Stimulated activated CD4-positive, alpha-beta T cell treated with anti-CD3 and anti-CD28 coated beads, Interleukin-12 subunit alpha, Interleukin-12 subunit beta, amount 100 ng/mL, for 48 hours (primary cell): ENCODE measurements around the gene SLC22A31.
A peak's percentile ranks its signal among the peaks of the same experiment; 100 is the strongest.

Experiments used
- DNase-seq, 3 donors: peaks; one replicate each; pipeline ENCODE4 v3.0.0-alpha.2; 2020; ENCODE audit warnings: low read depth in 2 of 3, low spot score in 1 of 3

SLC22A31 gene

DNA sequence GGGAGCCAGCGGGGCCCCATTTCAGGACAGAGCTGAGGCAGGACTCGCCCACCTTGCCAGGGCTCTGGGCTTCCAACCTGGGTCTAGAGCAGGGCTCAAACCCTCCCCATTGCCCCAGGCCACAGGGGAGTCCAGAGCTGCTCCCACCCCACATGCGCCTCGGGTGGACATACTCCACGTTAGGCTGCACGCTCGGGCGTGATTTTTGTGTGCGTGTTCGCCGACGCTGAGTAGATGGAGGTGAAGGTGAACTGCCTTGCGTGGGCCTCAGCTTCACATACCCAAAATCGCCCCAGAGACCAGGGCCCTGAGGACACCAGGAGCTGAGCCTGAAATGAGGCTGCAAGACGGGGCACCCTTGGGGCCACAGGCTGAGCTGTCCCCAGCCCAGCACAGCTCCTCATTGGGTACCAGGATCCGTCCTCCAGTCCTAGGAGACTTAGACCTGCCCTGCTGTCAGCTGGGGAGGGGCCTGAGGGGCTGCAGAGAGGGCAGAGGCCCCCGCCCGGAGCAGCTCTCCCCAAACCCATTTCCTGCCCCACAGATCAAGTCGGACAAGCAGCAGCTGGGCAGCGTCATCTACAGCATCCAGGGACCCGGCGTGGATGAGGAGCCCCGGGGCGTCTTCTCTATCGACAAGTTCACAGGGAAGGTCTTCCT lies 20.6 kb downstream of the SLC22A31 start:
- no peak for DNase-seq

DNA sequence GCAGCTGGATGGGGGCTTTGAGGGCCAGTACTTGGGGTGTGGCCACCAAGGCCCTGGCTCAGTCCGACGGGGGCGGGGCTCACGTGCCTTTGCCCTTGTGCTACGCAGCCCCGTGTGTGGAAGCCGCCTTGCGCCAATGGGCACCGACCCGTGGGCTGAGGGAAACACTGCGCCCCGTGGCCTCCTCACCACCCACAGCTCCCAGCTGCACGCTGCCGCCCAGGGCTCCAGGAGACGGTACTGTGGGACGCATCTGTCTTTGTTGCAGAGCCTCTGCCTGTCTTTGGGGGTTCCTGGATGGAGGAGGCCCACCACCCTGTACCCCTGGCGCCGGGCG lies 21.2 kb downstream of the SLC22A31 start:
- no peak for DNase-seq

DNA sequence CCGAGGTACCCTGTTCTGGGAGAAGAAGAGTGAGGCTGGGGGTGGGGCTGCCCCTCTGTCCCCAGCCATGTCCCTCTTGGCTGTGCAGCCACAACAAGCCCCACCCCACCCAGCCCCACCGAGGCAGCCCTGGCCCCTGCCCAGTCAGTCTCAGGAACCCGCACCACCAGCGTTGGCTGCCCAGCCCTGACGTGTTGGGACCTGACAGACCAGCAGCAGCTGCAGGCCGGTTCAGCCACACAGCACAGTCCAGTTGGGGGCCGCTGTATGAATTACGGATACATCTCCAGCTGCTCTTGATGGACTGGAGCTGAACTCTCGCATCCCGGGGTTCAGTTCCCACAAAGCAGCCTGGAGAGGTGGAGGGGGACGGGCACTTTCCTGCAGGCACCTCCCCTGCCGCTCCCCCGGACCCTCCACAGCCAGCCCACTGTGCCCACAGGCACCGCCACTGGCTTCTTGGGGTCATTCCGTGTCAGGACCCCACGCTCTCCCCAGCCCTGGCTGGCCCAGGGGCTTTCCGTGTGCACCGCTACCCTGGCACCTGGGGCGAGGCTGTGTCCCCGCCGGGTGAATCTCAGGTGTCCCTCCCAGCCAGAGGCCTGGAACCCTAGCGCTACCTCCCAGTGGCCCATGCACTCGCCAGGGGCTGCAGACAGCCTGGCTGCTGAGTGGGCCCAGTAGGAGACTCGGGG lies 21.7 kb downstream of the SLC22A31 start:
- DNase-seq, result no peak

DNA sequence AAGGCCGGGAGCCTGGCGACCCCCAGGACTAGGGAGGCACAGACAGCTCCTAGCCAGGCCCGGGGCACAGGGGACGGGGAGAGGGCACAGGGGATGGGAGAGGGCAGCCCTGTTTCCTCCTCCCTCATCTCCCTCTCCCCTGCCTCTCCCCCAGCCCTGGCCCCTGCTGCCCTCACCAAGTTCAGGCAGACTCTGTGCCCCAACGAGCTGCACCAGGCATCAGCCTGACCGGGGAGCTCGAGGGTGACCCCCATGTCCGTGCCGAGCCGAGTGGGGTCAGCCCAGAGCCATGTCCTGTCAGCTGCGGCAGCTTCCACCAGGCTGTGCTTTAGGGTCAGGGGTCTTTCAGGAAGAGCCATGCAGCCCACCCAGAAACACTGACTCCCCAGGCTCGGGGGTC lies 22.8 kb downstream of the SLC22A31 start:
- no peak for DNase-seq

DNA sequence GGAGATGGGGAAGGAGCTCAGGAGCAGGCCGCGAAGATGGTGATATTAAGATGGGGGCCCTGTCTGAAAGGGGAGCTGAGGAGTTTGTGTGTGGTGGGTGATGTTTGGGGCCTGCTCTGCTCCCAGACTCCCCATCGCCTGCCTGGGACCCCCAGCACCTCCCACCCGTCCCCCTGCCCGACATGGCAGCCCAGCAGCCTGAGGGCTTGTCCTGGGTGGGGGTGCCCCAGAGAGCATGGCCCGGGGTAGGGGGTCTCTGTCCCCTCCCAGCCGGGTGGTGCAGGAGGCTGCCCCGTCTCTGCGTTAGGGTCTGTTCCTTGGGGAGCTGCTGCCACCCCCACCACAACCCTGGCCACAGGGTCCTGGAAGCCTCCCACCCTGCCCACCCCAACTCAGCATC lies 23.6 kb downstream of the SLC22A31 start:
- DNase-seq, result no peak

DNA sequence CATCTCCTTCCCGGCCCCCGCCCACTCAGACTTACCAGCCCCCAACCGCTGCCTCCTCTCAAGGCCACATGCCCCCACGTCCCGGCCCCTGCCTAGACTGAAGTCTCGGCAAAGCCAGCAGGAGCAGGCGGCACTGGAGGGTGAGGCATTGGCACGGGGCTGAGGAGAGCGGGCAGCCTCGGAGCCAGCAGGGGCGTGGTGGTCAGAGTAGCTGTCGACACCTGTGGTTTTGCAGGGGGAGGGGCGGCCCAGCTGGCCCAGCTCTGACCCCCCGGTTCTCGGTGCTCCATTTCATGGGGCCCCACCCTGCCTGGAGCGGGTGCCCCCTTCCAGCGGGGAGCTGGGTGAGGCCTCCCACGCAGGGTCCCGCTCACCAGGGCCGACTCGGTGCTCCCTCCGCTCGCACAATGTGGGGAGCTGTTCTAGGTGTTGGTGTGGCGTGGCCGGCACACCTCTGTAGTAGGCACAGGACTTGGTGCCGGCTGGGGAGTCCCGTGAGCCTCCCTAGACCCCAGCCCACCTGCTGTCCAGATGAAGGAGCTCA lies 24.1 kb downstream of the SLC22A31 start:
- no peak for DNase-seq

DNA sequence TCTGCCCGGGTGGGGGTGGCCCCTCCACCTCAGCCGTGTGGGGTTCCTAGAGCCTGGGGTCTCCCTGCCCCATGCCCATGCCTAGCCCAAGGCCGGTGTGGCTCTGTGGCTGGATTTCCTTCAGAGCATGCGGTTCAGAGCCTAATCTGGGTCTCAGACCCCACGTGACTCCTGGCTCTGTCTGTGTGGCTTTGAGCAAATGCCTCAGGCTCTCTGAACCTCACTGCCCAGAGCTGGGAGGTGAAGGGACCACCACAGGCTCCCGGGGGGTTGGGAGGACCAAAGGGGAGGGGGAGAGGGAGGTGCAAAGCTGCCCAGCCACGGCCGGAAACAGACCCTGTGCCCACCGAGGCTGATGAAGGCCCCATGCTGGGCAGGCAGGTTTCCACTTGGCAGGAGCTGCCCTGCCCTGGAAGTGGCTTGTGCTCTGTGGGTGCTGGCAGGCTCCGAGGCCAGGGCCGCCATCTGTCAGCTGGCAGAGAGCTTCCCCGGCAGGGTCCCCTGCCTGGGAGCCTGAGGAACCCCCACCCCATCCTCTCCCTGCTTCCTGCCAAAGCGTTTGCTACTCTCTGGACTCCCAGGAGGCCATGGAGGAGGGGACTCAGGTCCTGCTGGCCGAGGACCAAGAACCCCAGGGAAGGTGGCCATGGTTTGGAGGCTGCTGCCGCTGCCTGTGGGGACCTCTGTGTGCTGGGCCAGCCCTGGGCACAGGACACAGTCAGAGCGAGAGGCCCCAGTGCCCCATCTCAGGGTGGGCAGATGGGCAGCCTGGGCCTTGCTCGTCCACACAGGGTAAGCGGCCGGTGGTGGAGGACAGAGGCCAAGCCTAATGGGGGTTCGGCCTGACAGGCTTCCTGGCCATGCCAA lies 24.8 kb downstream of the SLC22A31 start:
- no peak for DNase-seq

DNA sequence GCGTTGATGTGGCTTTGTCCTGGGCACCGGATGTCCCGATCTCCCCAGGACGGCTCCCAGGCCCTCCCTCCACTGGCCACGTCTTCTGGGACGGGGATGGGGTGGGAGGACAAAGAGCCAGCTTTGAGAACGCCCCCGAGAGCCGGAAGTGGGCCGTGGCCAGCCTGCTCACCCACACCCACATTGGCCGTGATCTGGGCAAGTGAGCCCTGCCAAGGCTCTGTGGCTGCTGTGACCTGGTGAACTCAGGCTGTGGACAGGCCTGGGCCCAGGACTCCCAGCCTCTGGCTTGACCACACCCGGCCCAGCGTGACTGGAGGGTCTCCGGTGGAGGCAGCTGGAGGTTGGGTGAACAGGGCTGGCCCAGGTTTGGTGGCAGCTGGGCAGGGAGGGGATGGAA lies 25.5 kb downstream of the SLC22A31 start:
- no peak for DNase-seq

DNA sequence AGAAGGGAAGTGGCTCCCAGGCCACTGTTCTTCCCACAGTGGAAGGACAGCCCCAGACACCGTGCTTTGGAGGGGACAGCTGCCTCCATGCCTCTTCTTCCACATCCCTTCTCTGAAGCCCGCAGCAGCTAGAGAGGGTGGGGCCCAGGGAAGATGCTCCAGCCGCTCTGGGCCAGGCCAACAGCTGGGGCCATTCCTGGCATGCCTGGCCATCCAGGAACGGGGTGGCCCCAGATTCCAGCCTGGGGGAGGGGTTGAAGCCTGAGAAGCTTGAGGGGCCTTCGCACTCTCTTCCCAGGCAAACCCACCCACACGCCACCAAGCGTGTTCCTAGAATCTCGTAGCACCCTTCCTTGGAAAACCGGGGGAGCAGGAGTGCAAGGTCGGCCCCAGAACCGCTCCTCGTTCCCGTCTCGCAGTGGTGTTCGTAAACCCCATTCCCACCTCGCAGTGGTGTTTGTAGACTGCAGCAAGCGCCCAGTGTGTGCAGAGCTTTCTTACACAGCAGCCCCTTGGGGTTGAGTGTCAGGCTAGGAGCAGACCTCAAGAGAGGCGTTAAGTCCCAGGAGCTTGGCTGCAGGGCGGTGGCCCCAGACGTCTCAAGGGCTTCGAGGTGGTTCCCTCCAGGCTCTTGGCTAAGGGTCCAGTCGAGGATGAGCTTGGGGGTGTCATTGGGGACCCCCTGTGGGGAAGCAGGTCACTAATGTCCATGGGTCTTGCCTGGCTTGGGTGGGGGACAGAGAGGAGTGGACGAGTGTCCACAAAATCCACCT lies 26.1 kb downstream of the SLC22A31 start:
- DNase-seq, result no peak

DNA sequence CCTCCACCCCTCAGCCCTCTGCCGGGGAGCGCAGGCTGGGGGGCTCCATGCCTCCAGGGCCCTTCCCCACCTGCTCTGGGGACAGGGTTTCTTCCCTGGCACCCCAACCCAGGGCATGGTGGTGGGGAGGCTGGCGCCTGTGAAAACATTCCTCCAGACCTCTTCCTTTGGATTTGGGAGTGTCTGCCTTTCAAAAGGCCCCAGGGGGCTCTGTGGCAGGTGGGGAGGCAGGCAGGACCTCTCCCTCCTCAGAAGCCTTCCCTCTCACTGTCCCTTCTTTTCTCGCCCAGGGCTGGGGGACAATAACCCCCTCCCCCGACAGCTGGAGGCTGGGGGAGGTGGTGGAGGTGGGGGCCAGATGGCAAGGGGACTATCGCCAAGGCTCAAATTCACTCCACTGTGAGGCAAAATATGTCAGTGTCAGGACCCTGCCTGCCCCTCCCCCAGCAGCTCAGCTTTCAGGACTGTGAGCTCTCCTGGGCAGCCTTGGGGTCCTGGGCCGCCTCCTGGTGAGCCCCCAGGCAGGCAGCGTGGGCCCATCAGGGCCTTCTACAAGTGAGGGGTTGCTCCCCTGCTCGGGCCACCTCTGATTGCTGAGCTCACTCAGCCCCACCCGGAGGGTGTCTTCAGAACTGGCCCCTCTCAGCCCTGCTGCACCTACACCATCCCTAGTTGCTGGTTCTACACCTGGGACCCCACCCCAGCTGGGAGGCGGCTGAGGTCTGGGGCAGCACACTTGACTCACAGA lies 27.0 kb downstream of the SLC22A31 start:
- DNase-seq, result no peak

DNA sequence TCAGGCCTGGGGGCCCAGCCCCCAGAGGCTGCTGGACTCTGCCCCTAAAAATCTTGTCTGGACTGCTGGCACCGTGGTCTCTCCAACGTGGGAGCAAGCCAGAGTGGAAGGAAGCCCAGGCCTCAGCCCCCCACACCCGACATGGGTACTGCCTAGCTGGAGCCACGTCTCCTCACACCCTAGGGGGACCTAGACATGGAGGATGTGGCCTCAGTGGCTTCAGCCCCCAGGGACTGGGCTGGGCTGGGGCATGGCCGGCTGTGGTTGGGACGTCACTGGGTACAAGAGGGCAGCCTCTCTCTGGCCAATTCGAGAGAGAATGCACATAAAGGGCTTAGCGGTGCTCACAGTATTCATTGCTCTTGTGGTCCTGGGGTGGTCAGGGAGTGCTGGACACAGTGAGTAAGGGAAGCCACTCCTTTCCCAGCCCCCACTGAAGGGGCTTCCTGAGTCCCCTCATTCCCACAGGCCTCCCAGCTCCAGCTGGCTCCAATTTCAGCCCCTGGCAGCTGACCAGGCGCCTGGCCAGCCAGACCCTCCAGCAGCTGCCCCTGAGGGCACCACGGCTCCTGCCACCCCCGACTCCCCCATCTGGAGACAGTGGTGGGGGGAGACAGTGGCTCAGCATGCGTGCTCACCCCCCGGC lies 27.7 kb downstream of the SLC22A31 start:
- DNase-seq, result no peak

DNA sequence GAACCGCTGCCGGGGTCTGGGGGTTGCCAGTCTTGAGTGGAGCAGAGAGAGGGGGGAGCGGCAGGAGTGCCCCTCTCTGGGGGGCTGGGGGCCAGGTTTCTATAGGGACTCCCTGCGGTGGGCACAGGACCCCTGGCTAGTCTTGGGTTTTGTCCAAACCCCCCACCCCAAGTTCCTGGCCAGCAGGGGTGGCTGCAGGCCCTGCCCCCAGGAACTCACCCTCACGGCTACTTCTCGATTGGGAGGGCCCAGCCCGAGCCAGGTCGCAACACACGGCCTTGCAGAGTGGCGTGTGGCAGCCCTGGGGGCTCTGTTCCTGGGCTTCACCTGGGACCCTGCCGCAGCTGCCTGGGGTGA lies 28.2 kb downstream of the SLC22A31 start:
- no peak for DNase-seq

DNA sequence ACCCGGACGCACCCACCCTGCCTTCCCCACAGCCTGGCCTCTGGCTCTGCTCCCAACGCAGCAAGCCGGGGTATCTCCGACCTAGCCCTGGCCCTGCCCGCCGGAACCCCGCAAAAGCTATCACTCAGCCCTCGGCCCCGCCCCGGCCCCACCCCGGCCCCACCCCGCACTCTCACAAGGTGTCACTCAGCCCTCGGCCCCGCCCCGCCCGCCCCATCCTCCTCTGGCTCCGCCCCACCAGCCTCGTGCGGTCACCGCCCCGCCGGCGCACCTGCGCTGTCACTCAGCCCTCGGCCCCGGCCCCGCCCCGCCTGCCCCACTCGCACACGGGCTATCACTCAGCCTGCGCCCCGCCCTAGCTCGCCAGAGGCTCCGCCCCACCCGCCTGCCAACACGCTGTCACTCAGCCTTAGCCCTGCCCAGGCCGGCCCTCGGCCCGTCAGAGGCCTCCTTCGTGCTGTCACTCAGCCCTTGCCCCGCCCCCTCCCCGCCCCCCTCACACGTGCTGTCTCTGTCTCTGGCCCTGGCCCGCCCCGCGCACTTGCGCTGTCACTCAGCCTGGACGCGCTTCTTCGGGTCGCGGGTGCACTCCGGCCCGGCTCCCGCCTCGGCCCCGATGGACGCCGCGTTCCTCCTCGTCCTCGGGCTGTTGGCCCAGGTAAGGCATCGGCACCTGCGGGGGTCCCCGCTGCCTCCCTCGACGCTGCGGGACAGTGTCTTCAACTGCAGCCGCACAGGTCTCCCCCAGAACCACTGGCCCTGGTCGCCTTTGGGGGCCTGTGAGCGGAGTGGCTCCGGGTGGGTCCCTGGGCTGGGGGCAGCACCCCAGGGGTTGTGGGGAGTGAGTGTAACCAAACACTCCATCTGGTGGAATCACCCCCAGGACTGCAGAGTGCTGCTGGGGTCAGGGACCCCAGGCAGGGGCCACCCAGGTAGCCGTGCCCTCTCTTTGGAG lies 28.8 kb downstream of the SLC22A31 start, which contains the start of gene CDH15:
Gene CDH15 (plus strand): TSS at position 533 of the 955 bp plus-strand sequence. CDS start 84 bp downstream, at position 617.
- peak; percentile 92 to 95 (median 94) for DNase-seq

DNA sequence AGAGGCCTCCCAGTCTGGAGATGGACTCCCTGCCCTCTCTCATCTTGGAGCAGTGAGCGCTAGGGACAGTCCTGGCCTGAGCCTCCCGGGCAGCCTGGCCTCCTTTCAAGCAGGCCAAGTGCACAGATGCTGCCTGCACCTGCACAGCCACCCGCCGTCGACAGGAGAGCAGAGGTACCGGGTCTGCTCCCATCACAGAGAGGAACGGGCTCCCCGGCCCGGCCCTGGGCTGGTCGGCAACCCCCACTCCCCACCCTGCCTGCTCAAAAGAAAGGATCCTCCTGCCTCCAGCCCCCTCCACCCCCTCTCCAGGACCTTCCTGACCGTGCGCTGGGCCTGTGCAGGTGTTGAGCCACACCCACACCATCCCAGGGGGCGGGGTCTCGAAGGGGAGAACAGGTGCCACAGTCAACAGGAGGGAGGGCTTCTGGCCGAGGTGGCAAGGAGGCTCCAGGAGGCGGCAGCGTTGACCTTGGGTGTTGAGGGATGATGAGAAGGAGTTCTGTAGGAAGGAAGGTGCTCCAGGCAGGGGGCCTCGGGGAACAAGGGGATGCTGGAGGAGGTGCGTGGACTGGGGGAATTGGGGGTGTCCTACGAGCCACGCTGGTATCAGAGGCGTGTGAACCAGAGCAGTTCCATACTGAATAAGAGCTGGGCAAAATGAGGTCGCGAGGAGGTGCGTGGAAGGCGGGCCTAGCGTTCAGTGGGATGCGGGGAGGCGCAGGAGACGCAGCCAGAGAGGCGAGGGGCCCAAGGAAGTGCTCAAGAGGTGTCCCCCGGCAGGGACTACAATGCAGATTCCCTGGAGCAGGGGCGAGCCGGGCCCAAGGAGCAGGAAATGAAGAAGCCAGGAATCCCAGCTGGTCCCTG lies 29.8 kb downstream of the SLC22A31 start:
- no peak for DNase-seq

DNA sequence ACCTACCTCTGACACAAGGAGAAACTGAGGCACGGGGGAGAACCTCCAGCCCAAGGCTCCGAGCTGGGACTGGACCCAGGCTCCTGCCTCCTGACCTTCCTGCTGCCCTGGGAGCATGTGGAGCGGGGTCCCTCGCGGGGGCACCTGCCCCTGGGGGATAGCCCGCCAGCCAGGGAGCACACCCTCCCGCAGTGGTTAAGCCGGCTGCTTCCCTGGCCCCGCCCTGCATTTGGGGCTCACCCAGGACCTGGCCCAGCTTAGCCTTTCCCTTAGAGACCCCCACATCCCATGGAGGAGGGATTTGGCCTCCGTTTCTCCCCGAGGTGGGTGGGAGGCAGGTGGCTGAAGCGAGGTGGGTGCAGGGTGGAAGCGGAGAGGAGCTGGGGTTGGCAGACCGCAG lies 30.6 kb downstream of the SLC22A31 start:
- DNase-seq, result no peak

DNA sequence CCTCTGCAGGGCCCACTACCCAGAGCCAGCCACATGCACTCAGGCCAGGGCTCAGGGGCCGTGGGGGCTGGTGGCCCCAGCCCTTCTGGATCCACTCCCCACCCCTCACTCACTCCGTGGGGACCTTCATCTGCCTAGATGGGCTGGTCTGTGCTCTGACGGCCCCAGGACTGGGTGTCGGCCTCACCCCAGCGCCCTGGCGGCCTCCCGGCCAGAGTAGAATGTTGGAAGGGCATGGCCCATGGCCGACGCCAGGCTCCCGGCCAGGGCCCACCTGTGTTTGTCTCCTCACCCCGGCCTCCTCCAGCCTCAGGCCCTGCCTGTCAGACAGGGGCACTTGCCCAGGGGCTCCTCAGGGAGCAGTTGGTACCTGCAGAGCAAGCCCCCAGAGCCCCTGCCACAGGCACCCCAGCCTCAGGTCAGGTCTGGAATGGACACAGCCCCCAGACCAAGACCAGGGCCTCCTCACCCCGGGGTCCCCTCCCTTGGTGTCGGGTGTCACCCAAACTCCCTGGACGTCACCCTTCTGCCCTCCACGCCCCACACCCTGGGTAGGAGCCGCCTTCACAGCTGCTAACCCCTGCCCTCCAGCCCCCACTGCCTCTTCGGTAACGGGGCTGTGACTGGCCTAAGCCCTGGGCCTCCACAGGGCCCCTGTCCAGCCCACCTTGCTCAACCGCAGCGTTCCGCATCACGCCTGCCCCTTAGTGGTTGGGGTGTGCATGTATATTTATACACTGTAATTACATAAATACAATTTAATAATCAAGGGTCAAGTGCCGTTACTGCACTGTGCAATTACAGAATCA lies 31.8 kb downstream of the SLC22A31 start:
- no peak for DNase-seq

DNA sequence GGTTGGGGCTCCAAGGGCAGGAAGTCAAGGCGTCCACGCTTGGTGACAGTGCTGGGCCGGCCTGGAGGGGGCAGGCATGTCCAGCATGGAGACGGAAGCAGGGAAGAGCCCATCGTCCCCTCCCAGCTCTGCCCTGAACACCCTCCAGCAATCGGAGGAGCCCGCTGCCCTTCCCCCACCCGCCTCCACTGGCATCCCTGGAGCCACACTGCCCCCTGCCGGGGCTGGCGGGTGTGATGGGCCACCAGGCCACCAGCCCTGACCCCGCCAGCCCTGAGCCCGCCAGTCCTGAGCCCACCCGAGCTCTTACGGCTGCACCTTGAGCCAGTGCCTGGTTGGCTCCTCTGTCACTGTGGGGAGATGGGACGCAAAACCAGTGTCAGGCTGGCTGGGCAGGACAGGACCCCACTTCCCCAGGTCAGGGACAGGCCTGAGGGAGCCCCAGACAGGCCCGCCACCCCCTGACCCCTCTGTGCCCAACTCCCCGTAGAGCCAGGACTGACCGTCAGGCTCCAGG lies 32.9 kb downstream of the SLC22A31 start:
- DNase-seq, result peak; percentile 69 to 94 (median 83)
